Natural killer cell (primary cell): ENCODE data around the gene ZPBP2. TPM values are rescaled to one million over a fixed set of nuclear protein-coding genes. Genes with fewer than 3 reads are reported as not detected.

ENCODE experiments used
- ATAC-seq, 3 donors: fragments of 150-1000 bp in 2 of 3; fragments of 200-7000 bp in 1 of 3; cut with Tn5 transposase; 1 replicate in 1 of 3; 2 replicates in 2 of 3; pipeline ENCODE4 v1.10.0; 2021; ENCODE audit warnings: mild to moderate bottlenecking in 2 of 3, moderate library complexity in 2 of 3
- DNase-seq, 2 donors: peaks; one replicate each; pipeline versions ENCODE4 v3.0.0 to v3.0.0-alpha.2; 2013 to 2021; ENCODE audit warnings: mixed read lengths in 1 of 2
- H3K27ac ChIP-seq: one replicate; pipeline ENCODE4 v1.5.1; 2013; ENCODE audit warnings: mild to moderate bottlenecking, low read length
- H3K27me3 ChIP-seq: one replicate; pipeline ENCODE4 v1.6.1; 2013; ENCODE audit warnings: low read length; ENCODE audit not compliant: control insufficient read depth, insufficient read depth
- H3K36me3 ChIP-seq: one replicate; pipeline ENCODE4 v1.6.1; 2013; ENCODE audit warnings: low read length; ENCODE audit not compliant: control insufficient read depth, insufficient read depth
- H3K4me1 ChIP-seq: one replicate; pipeline ENCODE4 v1.6.1; 2013; ENCODE audit warnings: low read length; ENCODE audit not compliant: control insufficient read depth, insufficient read depth
- H3K4me3 ChIP-seq: one replicate; pipeline ENCODE4 v1.5.1; 2013; ENCODE audit warnings: low read length
- H3K9me3 ChIP-seq: one replicate; pipeline ENCODE4 v1.6.1; 2013; ENCODE audit warnings: low read length; ENCODE audit not compliant: control insufficient read depth, insufficient read depth
- H3K27ac Mint-ChIP-seq, 2 donors: one replicate each; pipeline ENCODE4 v1.8.0; 2022; ENCODE audit warnings: mild to moderate bottlenecking in 2 of 2, mixed read lengths in 2 of 2, moderate library complexity in 1 of 2
- H3K27me3 Mint-ChIP-seq, 2 donors: one replicate each; pipeline ENCODE4 v1.8.0; 2022; ENCODE audit warnings: low read depth in 2 of 2, mixed read lengths in 2 of 2
- H3K36me3 Mint-ChIP-seq: one replicate; pipeline ENCODE4 v1.8.0; 2022; ENCODE audit warnings: mixed read lengths
- H3K4me1 Mint-ChIP-seq, 2 donors: one replicate each; pipeline ENCODE4 v1.8.0; 2022; ENCODE audit warnings: mixed read lengths in 2 of 2
- H3K4me3 Mint-ChIP-seq: one replicate; pipeline ENCODE4 v1.8.0; 2022; ENCODE audit warnings: mild to moderate bottlenecking, moderate library complexity, mixed read lengths
- H3K9me3 Mint-ChIP-seq, 2 donors: one replicate each; pipeline ENCODE4 v1.8.0; 2022; ENCODE audit warnings: mixed read lengths in 2 of 2
- WGBS: methylation state at CpG from one replicate; pipeline ENCODE4 v1.1.7; 2013; ENCODE audit warnings: missing lambda C conversion rate; ENCODE audit not compliant: insufficient coverage; 5-methylcytosine and 5-hydroxymethylcytosine counted together
- intact Hi-C: fragments of 100-400 bp; cut with micrococcal nuclease; formaldehyde crosslinking; loops from one replicate; pipeline ENCODE4 v1.14.2; 2022
- total RNA-seq, 4 donors: library from RNA; stranded (reverse); fragments of 120-200 nt in 1 of 4; gene quantifications; one replicate each; pipeline versions ENCODE4 v1.2.3 to v1.2.4, GENCODE V29; 2013 to 2022
- TF ChIP-seq, protein P1 (sequence below): fragments of 200-600 bp; IDR thresholded peaks from one replicate; pipeline ENCODE4 v1.8.0; 2022; ENCODE audit warnings: antibody characterized with exemption

Gene ZPBP2
- total RNA-seq, 3 donors from 2014 or later (not counting 1 experiment from before 2014, with no cell fraction given) = not detected

- Histone ChIP-seq H3K4me1 (peaks cover 43% of the 10 kb centered on the region), H3K36me3 (peaks cover 37% of the 10 kb centered on the region), H3K27me3 (no peaks in the 10 kb centered on the region), H3K27ac (peak overlapping the region; percentile 70), H3K4me3 (peak overlapping the region; percentile 77), H3K9me3 (no peaks in the 10 kb centered on the region)
- Mint-ChIP-seq H3K9me3 (no peaks in the 10 kb centered on the region), H3K4me3 (peak overlapping the region; percentile 96), H3K27ac (peak overlapping the region; percentile 89 to 96), H3K4me1 (peaks cover 36 to 52% of the 10 kb centered on the region in 2 donors), H3K36me3 (no peaks in the 10 kb centered on the region), H3K27me3 (no peaks in the 10 kb centered on the region)
- DNase-seq (no peak), ATAC-seq (no peak)
- 84% methylated on average over 11 of the region's 11 CpGs for WGBS
- intact Hi-C loops = no loop called here
- TF ChIP-seq, protein P1, sequence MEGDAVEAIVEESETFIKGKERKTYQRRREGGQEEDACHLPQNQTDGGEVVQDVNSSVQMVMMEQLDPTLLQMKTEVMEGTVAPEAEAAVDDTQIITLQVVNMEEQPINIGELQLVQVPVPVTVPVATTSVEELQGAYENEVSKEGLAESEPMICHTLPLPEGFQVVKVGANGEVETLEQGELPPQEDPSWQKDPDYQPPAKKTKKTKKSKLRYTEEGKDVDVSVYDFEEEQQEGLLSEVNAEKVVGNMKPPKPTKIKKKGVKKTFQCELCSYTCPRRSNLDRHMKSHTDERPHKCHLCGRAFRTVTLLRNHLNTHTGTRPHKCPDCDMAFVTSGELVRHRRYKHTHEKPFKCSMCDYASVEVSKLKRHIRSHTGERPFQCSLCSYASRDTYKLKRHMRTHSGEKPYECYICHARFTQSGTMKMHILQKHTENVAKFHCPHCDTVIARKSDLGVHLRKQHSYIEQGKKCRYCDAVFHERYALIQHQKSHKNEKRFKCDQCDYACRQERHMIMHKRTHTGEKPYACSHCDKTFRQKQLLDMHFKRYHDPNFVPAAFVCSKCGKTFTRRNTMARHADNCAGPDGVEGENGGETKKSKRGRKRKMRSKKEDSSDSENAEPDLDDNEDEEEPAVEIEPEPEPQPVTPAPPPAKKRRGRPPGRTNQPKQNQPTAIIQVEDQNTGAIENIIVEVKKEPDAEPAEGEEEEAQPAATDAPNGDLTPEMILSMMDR = no peak
Measured at GRCh38 chr17:39925282-39926134, 57.5 kb downstream of the ZPBP2 start.

DNA sequence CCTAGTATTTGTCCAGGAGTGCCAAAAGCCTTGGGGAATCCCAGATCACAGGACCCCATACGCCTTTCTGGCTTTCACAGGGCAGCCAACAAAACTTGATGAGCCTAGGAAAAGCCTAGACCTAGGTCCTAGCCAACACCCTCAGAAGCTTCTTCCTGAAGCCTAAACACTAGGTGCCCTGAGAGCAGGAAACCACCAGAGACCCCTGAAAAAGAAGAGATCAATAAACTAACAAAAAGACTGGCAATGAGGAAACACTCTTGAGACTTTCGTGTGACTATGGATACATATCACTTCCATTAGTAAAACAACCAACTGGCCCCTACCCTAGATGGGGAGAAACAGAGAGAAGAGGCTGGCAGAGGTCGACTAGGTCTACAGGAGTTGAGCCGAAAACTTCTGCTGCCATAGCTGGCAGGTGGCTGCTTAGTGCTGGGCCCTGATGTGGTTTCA lies 58.2 kb downstream of the ZPBP2 start:
- Mint-ChIP-seq H3K27ac (peak overlapping the region; percentile 89 to 96), H3K4me3 (peak overlapping the region; percentile 96), H3K36me3 (no peaks in the 10 kb centered on the region), H3K27me3 (no peaks in the 10 kb centered on the region), H3K9me3 (no peaks in the 10 kb centered on the region), H3K4me1 (peaks cover 36 to 52% of the 10 kb centered on the region in 2 donors)
- peaks cover 31% of the 10 kb centered on the region for H3K36me3 ChIP-seq
- intact Hi-C loops = no loop called here
- TF ChIP-seq, protein P1 = no peak
- H3K9me3 ChIP-seq = no peaks in the 10 kb centered on the region
- peak overlapping the region; percentile 70 for H3K27ac ChIP-seq
- peak in 1 of 3 donors; percentile 38 for ATAC-seq
- peaks cover 41% of the 10 kb centered on the region for H3K4me1 ChIP-seq
- no peaks in the 10 kb centered on the region for H3K27me3 ChIP-seq
- DNase-seq = no peak
- 19% methylated on average over 3 of the region's 4 CpGs for WGBS
- H3K4me3 ChIP-seq = peak overlapping the region; percentile 77

GRCh38 chr17:39926588-39927100 lies 58.6 kb downstream of the ZPBP2 start:
- Histone ChIP-seq H3K27me3 (no peaks in the 10 kb centered on the region), H3K36me3 (peaks cover 26% of the 10 kb centered on the region), H3K4me1 (peaks cover 36% of the 10 kb centered on the region), H3K27ac (peak overlapping the region; percentile 70), H3K9me3 (no peaks in the 10 kb centered on the region), H3K4me3 (peak overlapping the region; percentile 77)
- Mint-ChIP-seq H3K9me3 (no peaks in the 10 kb centered on the region), H3K36me3 (no peaks in the 10 kb centered on the region), H3K4me1 (peaks cover 36 to 51% of the 10 kb centered on the region in 2 donors), H3K27me3 (no peaks in the 10 kb centered on the region), H3K4me3 (peak overlapping the region; percentile 96), H3K27ac (peak overlapping the region; percentile 89 to 96)
- peak; percentile 54 to 71 (median 59) for ATAC-seq
- TF ChIP-seq, protein P1 = no peak
- intact Hi-C loops = loop anchor here (1.0 kb wide), 1 partner anchor 54 kb away; the partner anchor contains the start of gene PSMD3
- peak; percentile 39 to 73 for DNase-seq
- 1% methylated on average over 15 of the region's 15 CpGs for WGBS

Other genes starting within 250 kb of the ZPBP2 start
- gene PPP1R1B, start 241.2 kb upstream of the ZPBP2 start, total RNA-seq = not detected
- 100 to 1,000 TPM in 2 of 3 donors, 10 to 100 TPM in 1; 97.1 to 115 (median 105) TPM for gene STARD3, start 231.1 kb upstream of the ZPBP2 start, total RNA-seq
- gene TCAP, start 202.9 kb upstream of the ZPBP2 start, total RNA-seq = 1 to 10 TPM; 1.3 to 3.8 (median 2.4) TPM
- gene PNMT, start 199.7 kb upstream of the ZPBP2 start, total RNA-seq = 1 to 10 TPM; 1.2 to 2.5 (median 2.2) TPM
- gene PGAP3, start 180.1 kb upstream of the ZPBP2 start, total RNA-seq = 10 to 100 TPM; 45.8 to 57.8 (median 52.4) TPM
- gene ERBB2, start 168.1 kb upstream of the ZPBP2 start, total RNA-seq = 100 to 1,000 TPM in 1 of 3 donors, 10 to 100 TPM in 2; 77.6 to 115 (median 82.1) TPM
- 10 to 100 TPM; 48.8 to 55.2 (median 51.6) TPM for gene MIEN1, start 137.7 kb upstream of the ZPBP2 start, total RNA-seq
- gene GRB7, start 130.3 kb upstream of the ZPBP2 start, total RNA-seq = under 1 TPM in 1 of 3 donors, not detected in 2; 0.27 TPM
- 100 to 1,000 TPM; 134 to 162 (median 139) TPM for gene IKZF3, start 3.9 kb upstream of the ZPBP2 start, total RNA-seq
- gene GSDMB, start 50.4 kb downstream of the ZPBP2 start, total RNA-seq = 10 to 100 TPM; 18.3 to 49.2 (median 21.4) TPM
- gene ORMDL3, start 59.4 kb downstream of the ZPBP2 start, total RNA-seq = 100 to 1,000 TPM in 1 of 3 donors, 10 to 100 TPM in 2; 61.6 to 121 (median 77.2) TPM
- not detected for gene LRRC3C, start 59.5 kb downstream of the ZPBP2 start, total RNA-seq
- 1 to 10 TPM; 1.1 to 3.2 (median 2.1) TPM for gene GSDMA, start 94.8 kb downstream of the ZPBP2 start, total RNA-seq
- gene PSMD3, start 112.6 kb downstream of the ZPBP2 start, total RNA-seq = 10 to 100 TPM; 66.1 to 83.8 (median 78.9) TPM
- not detected for gene CSF3, start 147.2 kb downstream of the ZPBP2 start, total RNA-seq
- gene MED24, start 186.2 kb downstream of the ZPBP2 start, total RNA-seq = 100 to 1,000 TPM; 115 to 141 (median 126) TPM
- 10 to 100 TPM; 40.8 to 55.7 (median 42.3) TPM for gene THRA, start 194.8 kb downstream of the ZPBP2 start, total RNA-seq
- 10 to 100 TPM in 1 of 3 donors, 1 to 10 TPM in 2; 8.8 to 10.1 (median 9.9) TPM for gene NR1D1, start 232.4 kb downstream of the ZPBP2 start, total RNA-seq